Spleen (tissue), 7 donors: Measurements from ENCODE around the gene PFKL.

Experiments used
- POLR2A ChIP-seq, 3 donors: fragments of 450-650 bp; IDR thresholded peaks; one replicate each; pipeline ENCODE4 v1.5.1; 2017; ENCODE audit warnings: antibody characterized with exemption in 3 of 3, mild to moderate bottlenecking in 1 of 3
- TF ChIP-seq, protein P1 (sequence below), 11 experiments: fragments of 200-600 bp in 7 of 11; fragments of 450-650 bp in 4 of 11; sonication (generic) in 4 of 11; IDR thresholded peaks in 8 of 11; conservative IDR thresholded peaks in 3 of 11; 1 replicate in 7 of 11; 2 replicates in 4 of 11; pipeline versions ENCODE4 v1.4.0 to v1.8.0; 2016 to 2021; ENCODE audit warnings: antibody characterized with exemption in 11 of 11, inconsistent platforms in 4 of 11, mild to moderate bottlenecking in 1 of 11
- donor health status: DM: no; HTN: no; CAD: no; lungs with moderate emphysema.
- donor health status: DM: no; HTN: no; CAD: no.
- donor health status: DM: no; HTN: no; CAD: no.

DNA sequence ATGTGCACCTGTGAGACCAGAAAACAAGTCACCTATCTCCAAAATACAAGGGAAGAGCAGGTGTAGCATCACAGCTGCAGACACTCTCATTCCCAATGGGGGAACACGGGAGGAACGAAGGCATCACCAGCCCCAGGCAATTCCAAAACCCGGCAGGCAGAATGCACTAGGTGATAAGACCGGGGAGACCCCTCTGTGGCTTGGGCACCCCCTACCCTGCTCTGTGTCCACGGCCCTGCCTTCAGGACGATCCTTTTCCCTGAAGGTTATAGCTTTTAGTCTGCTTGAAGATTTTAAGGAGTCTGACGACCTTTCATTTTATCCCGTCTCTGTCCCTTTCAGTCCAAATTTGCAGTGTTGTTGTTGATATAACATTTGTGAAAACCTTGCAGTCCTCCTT, 72.8 kb downstream of the PFKL start:
- TF ChIP-seq, protein P1, sequence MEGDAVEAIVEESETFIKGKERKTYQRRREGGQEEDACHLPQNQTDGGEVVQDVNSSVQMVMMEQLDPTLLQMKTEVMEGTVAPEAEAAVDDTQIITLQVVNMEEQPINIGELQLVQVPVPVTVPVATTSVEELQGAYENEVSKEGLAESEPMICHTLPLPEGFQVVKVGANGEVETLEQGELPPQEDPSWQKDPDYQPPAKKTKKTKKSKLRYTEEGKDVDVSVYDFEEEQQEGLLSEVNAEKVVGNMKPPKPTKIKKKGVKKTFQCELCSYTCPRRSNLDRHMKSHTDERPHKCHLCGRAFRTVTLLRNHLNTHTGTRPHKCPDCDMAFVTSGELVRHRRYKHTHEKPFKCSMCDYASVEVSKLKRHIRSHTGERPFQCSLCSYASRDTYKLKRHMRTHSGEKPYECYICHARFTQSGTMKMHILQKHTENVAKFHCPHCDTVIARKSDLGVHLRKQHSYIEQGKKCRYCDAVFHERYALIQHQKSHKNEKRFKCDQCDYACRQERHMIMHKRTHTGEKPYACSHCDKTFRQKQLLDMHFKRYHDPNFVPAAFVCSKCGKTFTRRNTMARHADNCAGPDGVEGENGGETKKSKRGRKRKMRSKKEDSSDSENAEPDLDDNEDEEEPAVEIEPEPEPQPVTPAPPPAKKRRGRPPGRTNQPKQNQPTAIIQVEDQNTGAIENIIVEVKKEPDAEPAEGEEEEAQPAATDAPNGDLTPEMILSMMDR (IDR thresholded peaks at IDR 0.05 in 8 of 11, conservative IDR thresholded peaks at IDR 0.05 in 3 of 11), result no peak
- no peak for TF ChIP-seq POLR2A (IDR thresholded peaks at IDR 0.05)
